HEK293 (cell line): Measurements from ENCODE around the gene RPS6KA5.
A peak's percentile ranks its signal among the peaks of the same experiment; 100 is the strongest.

ENCODE experiments used
- CTCF ChIA-PET: fragments of 350-600 bp; formaldehyde crosslinking; extraction: SDS; loops from one replicate; lab custom pipeline; 2021; ENCODE audit warnings: antibody characterized with exemption; lab: Yijun Ruan, JAX
- POLR2A ChIA-PET: fragments of 300-600 bp; formaldehyde crosslinking; extraction: SDS; loops from one replicate; lab custom pipeline; 2020; ENCODE audit warnings: antibody characterized with exemption, inconsistent platforms; lab: Yijun Ruan, JAX
- H3K27ac ChIP-seq: fragments of 200-500 bp; sonication (Bioruptor generic); 2 replicates; pipeline ENCODE4 v1.5.1; 2014; ENCODE audit warnings: low read depth, low read length, control low read depth, inconsistent platforms; ENCODE audit errors: extremely low read depth
- H3K36me3 ChIP-seq, 2 experiments: fragments of 200-500 bp in 1 of 2; sonication (Bioruptor generic) in 1 of 2; 1 replicate in 1 of 2; 2 replicates in 1 of 2; pipeline ENCODE4 v1.5.1; 2014 to 2017; ENCODE audit warnings: inconsistent platforms in 2 of 2, low read length in 2 of 2; ENCODE audit not compliant: control insufficient read depth in 2 of 2, insufficient read depth in 1 of 2
- H3K4me1 ChIP-seq: fragments of 200-500 bp; sonication (Bioruptor generic); 2 replicates; pipeline ENCODE4 v1.5.1; 2014; ENCODE audit warnings: mild to moderate bottlenecking, low read length, inconsistent platforms; ENCODE audit not compliant: control insufficient read depth, insufficient read depth
- H3K4me3 ChIP-seq: 2 replicates; pipeline ENCODE4 v1.5.1; 2011; ENCODE audit warnings: low read depth, mild to moderate bottlenecking, control low read depth, low read length, moderate library complexity
- H3K9me3 ChIP-seq: fragments of 200-500 bp; sonication (Bioruptor generic); 2 replicates; pipeline ENCODE4 v1.5.1; 2014; ENCODE audit warnings: low read depth, low read length, inconsistent platforms; ENCODE audit not compliant: control insufficient read depth, insufficient read depth
- ATF2 ChIP-seq: fragments of 450-650 bp; formaldehyde crosslinking; IDR thresholded peaks from 2 replicates; pipeline ENCODE4 v1.5.1; 2016; ENCODE audit warnings: missing biosample characterization, missing genetic modification characterization, low read depth
- GLIS2 ChIP-seq: fragments of 450-650 bp; formaldehyde crosslinking; IDR thresholded peaks from 2 replicates; pipeline ENCODE4 v1.5.1; 2016; ENCODE audit warnings: missing biosample characterization, missing genetic modification characterization
- KLF1 ChIP-seq: fragments of 450-650 bp; formaldehyde crosslinking; IDR thresholded peaks from 2 replicates; pipeline ENCODE4 v1.5.1; 2016; ENCODE audit warnings: missing biosample characterization, missing genetic modification characterization
- RBAK ChIP-seq: fragments of 450-650 bp; formaldehyde crosslinking; IDR thresholded peaks from 2 replicates; pipeline ENCODE4 v1.5.1; 2016; ENCODE audit warnings: missing biosample characterization, missing genetic modification characterization
- REST ChIP-seq: fragments of 450-650 bp; formaldehyde crosslinking; IDR thresholded peaks from 2 replicates; pipeline ENCODE4 v1.5.1; 2016; ENCODE audit warnings: missing biosample characterization, missing genetic modification characterization
- ZBTB20 ChIP-seq: fragments of 450-650 bp; formaldehyde crosslinking; IDR thresholded peaks from 2 replicates; pipeline ENCODE4 v1.5.1; 2016; ENCODE audit warnings: missing biosample characterization, missing genetic modification characterization
- ZBTB26 ChIP-seq: fragments of 450-650 bp; formaldehyde crosslinking; optimal IDR thresholded peaks from 2 replicates; pipeline ENCODE3; 2016; ENCODE audit warnings: missing biosample characterization, mild to moderate bottlenecking, missing genetic modification characterization
- ZNF112 ChIP-seq: fragments of 450-650 bp; formaldehyde crosslinking; IDR thresholded peaks from 2 replicates; pipeline ENCODE4 v1.5.0; 2017; ENCODE audit warnings: missing biosample characterization, missing genetic modification characterization
- ZNF140 ChIP-seq: fragments of 450-650 bp; formaldehyde crosslinking; IDR thresholded peaks from 2 replicates; pipeline ENCODE4 v1.5.1; 2016; ENCODE audit warnings: missing biosample characterization, missing genetic modification characterization
- ZNF146 ChIP-seq: fragments of 450-650 bp; formaldehyde crosslinking; IDR thresholded peaks from 2 replicates; pipeline ENCODE4 v1.5.1; 2016; ENCODE audit warnings: missing biosample characterization, missing genetic modification characterization
- ZNF175 ChIP-seq: fragments of 450-650 bp; formaldehyde crosslinking; IDR thresholded peaks from 2 replicates; pipeline ENCODE4 v1.5.1; 2016; ENCODE audit warnings: missing biosample characterization, missing genetic modification characterization
- ZNF202 ChIP-seq: fragments of 450-650 bp; formaldehyde crosslinking; IDR thresholded peaks from 2 replicates; pipeline ENCODE4 v1.5.1; 2016; ENCODE audit warnings: missing biosample characterization, missing genetic modification characterization, borderline replicate concordance
- ZNF23 ChIP-seq: fragments of 450-650 bp; formaldehyde crosslinking; IDR thresholded peaks from 2 replicates; pipeline ENCODE4 v1.5.1; 2016; ENCODE audit warnings: missing biosample characterization, missing genetic modification characterization, borderline replicate concordance
- ZNF335 ChIP-seq: fragments of 450-650 bp; formaldehyde crosslinking; conservative IDR thresholded peaks from 2 replicates; pipeline ENCODE4 v1.5.1; 2016; ENCODE audit warnings: missing biosample characterization, missing genetic modification characterization
- ZNF426 ChIP-seq: fragments of 450-650 bp; formaldehyde crosslinking; IDR thresholded peaks from 2 replicates; pipeline ENCODE4 v1.5.1; 2017; ENCODE audit warnings: missing biosample characterization, missing genetic modification characterization, mild to moderate bottlenecking, inconsistent platforms, moderate library complexity
- ZNF707 ChIP-seq: fragments of 450-650 bp; formaldehyde crosslinking; IDR thresholded peaks from 2 replicates; pipeline ENCODE4 v1.5.1; 2016; ENCODE audit warnings: missing biosample characterization, missing genetic modification characterization
- ZSCAN30 ChIP-seq: fragments of 450-650 bp; IDR thresholded peaks from 2 replicates; pipeline ENCODE4 v1.5.1; 2018; ENCODE audit warnings: missing biosample characterization, mild to moderate bottlenecking, missing genetic modification characterization, moderate library complexity
- ZSCAN4 ChIP-seq: fragments of 450-650 bp; formaldehyde crosslinking; IDR thresholded peaks from 2 replicates; pipeline ENCODE4 v1.5.1; 2017; ENCODE audit warnings: missing biosample characterization, missing genetic modification characterization
- TF ChIP-seq, protein P1 (sequence below): fragments of 450-650 bp; formaldehyde crosslinking; IDR thresholded peaks from 2 replicates; pipeline ENCODE4 v1.5.1; 2016; ENCODE audit warnings: missing biosample characterization, missing genetic modification characterization
- TF ChIP-seq, protein P2 (sequence below): fragments of 450-650 bp; formaldehyde crosslinking; IDR thresholded peaks from 2 replicates; pipeline ENCODE4 v1.5.1; 2016; ENCODE audit warnings: missing biosample characterization, missing genetic modification characterization

RPS6KA5 gene

DNA sequence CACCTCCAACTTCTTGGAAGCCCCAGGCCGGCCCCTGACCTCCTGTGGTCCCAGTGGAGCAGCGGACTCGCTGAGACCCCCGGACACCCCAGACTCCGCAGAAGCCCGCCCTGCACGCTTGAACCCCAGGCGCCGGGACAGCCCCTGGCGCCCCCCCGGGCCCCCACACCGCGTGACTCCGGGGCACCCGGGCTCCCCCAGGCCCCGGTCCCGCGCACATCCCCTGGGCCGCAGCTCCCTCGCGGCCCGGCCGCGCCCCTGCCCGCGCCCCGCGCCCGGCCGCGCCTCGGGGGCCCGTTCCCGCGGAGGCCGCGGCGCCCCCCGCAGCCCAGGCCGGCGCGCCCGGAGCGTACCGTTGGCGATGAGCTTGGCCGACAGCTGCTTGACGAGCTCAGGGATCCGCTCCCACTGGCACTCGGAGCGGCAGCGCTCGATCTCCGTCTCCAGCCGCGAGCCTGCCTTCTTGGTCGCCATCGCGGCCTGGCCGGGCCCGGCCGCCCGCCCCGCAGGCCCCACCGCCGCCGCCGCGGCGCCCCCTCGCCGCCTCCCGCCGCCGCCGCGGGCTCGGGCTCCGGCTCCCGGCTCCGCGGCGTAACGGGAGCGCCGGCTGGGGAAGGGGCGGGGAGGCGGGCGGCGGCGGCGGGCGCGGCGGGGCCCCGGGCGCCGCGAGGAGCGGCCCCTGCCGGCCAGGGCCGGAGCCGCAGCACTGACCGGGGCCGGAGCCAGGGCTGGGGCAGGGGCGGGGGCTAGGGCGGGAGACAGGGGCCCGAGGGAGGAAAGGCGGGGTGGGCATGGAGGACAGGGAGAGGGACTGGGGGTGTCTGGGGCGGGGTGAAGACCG lies 244.4 kb downstream of the RPS6KA5 start, which contains the start of gene TTC7B:
Gene TTC7B, minus strand, starts transcription at position 609 of the 841 bp plus-strand sequence. Its CDS starts 135 bp downstream, at position 474.
- CTCF ChIA-PET, result interaction anchor here (0.7 to 1.6 kb wide), 3 partner anchors 20 to 57 kb away, joined by 3 to 9 read pairs (median 3); no protein-coding TSS in a partner anchor

DNA sequence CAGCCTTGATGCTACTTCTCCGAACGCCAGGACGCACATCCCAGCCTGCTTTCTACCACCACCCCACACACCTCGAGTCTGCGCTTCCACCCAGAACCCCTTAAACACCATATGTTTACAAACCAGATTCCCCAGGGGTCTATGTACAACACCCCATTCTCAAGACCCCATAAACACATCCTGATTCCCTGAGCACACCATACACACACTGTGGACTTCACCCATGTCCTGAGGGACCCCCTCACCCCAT lies 244.9 kb downstream of the RPS6KA5 start:
- Histone ChIP-seq H3K4me1 (peaks cover 9% of the 10 kb centered on the region), H3K27ac (peak overlapping the region; percentile 69; the same call in 1 of the 2 replicates), H3K4me3 (peak overlapping the region; percentile 85), H3K9me3 (no peaks in the 10 kb centered on the region), H3K36me3 (no peaks in the 10 kb centered on the region)
- POLR2A ChIA-PET, result interaction anchor here (0.6 kb wide), 1 partner anchor 185 kb away, joined by 7 read pairs; no protein-coding TSS in a partner anchor
- CTCF ChIA-PET, result interaction anchor here (1.5 kb wide), 1 partner anchor 19 kb away, joined by 3 read pairs; no protein-coding TSS in a partner anchor
- peak; percentile 72 for TF ChIP-seq ZNF335 (tag by site-specific recombination)
- no peak for TF ChIP-seq ZNF202
- no peak for TF ChIP-seq ZNF146
- TF ChIP-seq RBAK (tag by site-specific recombination), result no peak
- TF ChIP-seq, protein P1, sequence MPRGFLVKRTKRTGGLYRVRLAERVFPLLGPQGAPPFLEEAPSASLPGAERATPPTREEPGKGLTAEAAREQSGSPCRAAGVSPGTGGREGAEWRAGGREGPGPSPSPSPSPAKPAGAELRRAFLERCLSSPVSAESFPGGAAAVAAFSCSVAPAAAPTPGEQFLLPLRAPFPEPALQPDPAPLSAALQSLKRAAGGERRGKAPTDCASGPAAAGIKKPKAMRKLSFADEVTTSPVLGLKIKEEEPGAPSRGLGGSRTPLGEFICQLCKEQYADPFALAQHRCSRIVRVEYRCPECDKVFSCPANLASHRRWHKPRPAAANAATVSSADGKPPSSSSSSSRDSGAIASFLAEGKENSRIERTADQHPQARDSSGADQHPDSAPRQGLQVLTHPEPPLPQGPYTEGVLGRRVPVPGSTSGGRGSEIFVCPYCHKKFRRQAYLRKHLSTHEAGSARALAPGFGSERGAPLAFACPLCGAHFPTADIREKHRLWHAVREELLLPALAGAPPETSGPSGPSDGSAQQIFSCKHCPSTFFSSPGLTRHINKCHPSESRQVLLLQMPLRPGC (tag by site-specific recombination), result no peak
- TF ChIP-seq ZNF112 (tag by site-specific recombination), result no peak
- no peak for TF ChIP-seq ZSCAN4 (tag by site-specific recombination)
- TF ChIP-seq ZNF707, result no peak
- TF ChIP-seq KLF1 (tag by site-specific recombination), result no peak
- no peak for TF ChIP-seq ATF2 (tag by site-specific recombination)
- TF ChIP-seq ZNF426 (tag by site-specific recombination), result no peak
- no peak for TF ChIP-seq ZNF175 (tag by site-specific recombination)
- TF ChIP-seq, protein P2, sequence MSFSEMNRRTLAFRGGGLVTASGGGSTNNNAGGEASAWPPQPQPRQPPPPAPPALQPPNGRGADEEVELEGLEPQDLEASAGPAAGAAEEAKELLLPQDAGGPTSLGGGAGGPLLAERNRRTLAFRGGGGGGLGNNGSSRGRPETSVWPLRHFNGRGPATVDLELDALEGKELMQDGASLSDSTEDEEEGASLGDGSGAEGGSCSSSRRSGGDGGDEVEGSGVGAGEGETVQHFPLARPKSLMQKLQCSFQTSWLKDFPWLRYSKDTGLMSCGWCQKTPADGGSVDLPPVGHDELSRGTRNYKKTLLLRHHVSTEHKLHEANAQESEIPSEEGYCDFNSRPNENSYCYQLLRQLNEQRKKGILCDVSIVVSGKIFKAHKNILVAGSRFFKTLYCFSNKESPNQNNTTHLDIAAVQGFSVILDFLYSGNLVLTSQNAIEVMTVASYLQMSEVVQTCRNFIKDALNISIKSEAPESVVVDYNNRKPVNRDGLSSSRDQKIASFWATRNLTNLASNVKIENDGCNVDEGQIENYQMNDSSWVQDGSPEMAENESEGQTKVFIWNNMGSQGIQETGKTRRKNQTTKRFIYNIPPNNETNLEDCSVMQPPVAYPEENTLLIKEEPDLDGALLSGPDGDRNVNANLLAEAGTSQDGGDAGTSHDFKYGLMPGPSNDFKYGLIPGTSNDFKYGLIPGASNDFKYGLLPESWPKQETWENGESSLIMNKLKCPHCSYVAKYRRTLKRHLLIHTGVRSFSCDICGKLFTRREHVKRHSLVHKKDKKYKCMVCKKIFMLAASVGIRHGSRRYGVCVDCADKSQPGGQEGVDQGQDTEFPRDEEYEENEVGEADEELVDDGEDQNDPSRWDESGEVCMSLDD, result 0 out of 2 replicates have a peak, but pooled peaks have one; percentile 60
- TF ChIP-seq ZNF23 (tag by site-specific recombination), result no peak
- no peak for TF ChIP-seq ZSCAN30 (tag by site-specific recombination)
- TF ChIP-seq REST (tag by site-specific recombination), result no peak

More for the DNA sequence above, 244.4 kb downstream of the RPS6KA5 start, which contains the start of gene TTC7B:
- TF ChIP-seq ZBTB26 (tag by site-specific recombination), result peak; percentile 36
- TF ChIP-seq ZNF140, result no peak
- TF ChIP-seq ZBTB20 (tag by site-specific recombination), result peak; percentile 23; the same call in 1 of the 2 replicates
- peak; percentile 53; the same call in 1 of the 2 replicates for TF ChIP-seq GLIS2
- H3K36me3 ChIP-seq, result no peaks in the 10 kb centered on the region
- H3K27ac ChIP-seq, result peak within 1 kb of the TSS; percentile 69; the same call in 1 of the 2 replicates
- H3K4me3 ChIP-seq, result peak within 1 kb of the TSS; percentile 85
- H3K9me3 ChIP-seq, result no peaks in the 10 kb centered on the region
- peaks cover 9% of the 10 kb centered on the region for H3K4me1 ChIP-seq
- POLR2A ChIA-PET, result interaction anchor here (0.6 kb wide), 1 partner anchor 185 kb away, joined by 7 read pairs; no protein-coding TSS in a partner anchor
